WI38 (cell line): ENCODE data around the gene ZMPSTE24.

ENCODE experiments used
- H3K4me3 ChIP-seq: 2 replicates; pipeline ENCODE4 v1.5.1; 2011; ENCODE audit warnings: low read depth, mild to moderate bottlenecking, control low read depth, low read length
- CTCF ChIP-seq: IDR thresholded peaks from 2 replicates; pipeline ENCODE4 v1.5.1; 2012; ENCODE audit warnings: low read depth, mild to moderate bottlenecking, control low read depth, low read length

Gene ZMPSTE24

GRCh38 chr1:40258445-40258769 is 371 bp downstream of the ZMPSTE24 start:
- TF ChIP-seq CTCF: no peak
- peak overlapping the region; percentile 73 for H3K4me3 ChIP-seq

GRCh38 chr1:40264354-40264781 is 6.3 kb downstream of the ZMPSTE24 start:
- TF ChIP-seq CTCF: no peak
- H3K4me3 ChIP-seq: no peak overlapping the region

- no peak for TF ChIP-seq CTCF
- H3K4me3 ChIP-seq: no peak overlapping the region
Measured at GRCh38 chr1:40265298-40265697, 7.3 kb downstream of the ZMPSTE24 start.

GRCh38 chr1:40265919-40266318 is 7.9 kb downstream of the ZMPSTE24 start:
- TF ChIP-seq CTCF: no peak
- H3K4me3 ChIP-seq: no peak overlapping the region

- H3K4me3 ChIP-seq: no peak overlapping the region
- TF ChIP-seq CTCF: no peak
Measured at GRCh38 chr1:40266786-40267535, 8.9 kb downstream of the ZMPSTE24 start.

- no peak for TF ChIP-seq CTCF
- no peak overlapping the region for H3K4me3 ChIP-seq
Measured at GRCh38 chr1:40267767-40268187, 9.7 kb downstream of the ZMPSTE24 start.

GRCh38 chr1:40268211-40268610 is 10.2 kb downstream of the ZMPSTE24 start:
- no peak overlapping the region for H3K4me3 ChIP-seq
- TF ChIP-seq CTCF: no peak
